Measurements from ENCODE around the gene C17orf114.

The C17orf114 gene

DNA sequence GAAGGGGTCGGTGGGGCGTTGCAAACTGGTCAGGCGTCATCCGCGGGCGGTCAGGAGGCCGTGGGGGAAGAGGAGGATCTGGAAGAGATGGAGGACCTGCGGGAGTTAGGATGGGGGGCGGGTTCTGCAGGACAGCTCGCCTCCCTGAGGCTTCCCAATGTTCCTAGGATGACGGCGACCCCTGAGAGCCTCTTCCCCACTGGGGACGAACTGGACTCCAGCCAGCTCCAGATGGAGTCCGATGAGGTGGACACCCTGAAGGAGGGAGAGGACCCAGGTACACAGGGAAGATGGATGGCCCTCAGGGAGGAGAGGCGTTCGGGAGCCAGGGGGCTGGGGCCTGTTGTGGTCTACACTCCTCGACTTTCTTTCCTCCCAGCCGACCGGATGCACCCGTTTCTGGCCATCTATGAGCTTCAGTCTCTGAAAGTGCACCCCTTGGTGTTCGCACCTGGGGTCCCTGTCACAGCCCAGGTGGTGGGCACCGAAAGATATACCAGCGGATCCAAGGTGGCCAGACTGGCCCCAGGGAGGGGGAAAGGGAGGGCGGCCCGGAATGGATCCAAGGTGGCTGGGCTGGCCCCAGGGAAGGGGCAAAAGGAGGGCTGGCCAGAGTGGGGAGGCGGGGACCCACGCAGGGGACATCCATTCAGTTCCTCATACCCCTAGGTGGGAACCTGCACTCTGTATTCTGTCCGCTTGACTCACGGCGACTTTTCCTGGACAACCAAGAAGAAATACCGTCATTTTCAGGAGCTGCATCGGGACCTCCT is 5.7 kb upstream of the C17orf114 start:
- BruUV-seq (replicated peaks) = no TSS peak
- ChIA-PET CTCF (no interaction called here), POLR2A (ENCODE audit: low non-redundant PET) (no interaction called here)
- intact Hi-C loops (cut with micrococcal nuclease; ENCODE audit: unreplicated experiment) = no loop called here
- Histone ChIP-seq H3K9me3 (ENCODE audit: low read depth, low read length, poor library complexity, severe bottlenecking) (no peaks in the 10 kb centered on the region), H3K27me3 (replicated peaks; ENCODE audit: insufficient read depth, low read depth, low read length, poor library complexity) (no peaks in the 10 kb centered on the region), H3K4me1 (ENCODE audit: insufficient read depth, low read length, poor library complexity, severe bottlenecking) (peaks cover 4% of the 10 kb centered on the region), H3K36me3 (ENCODE audit: insufficient read depth, low read length, poor library complexity, severe bottlenecking) (no peaks in the 10 kb centered on the region), H3K4me3 (ENCODE audit: low read depth, low read length, poor library complexity, severe bottlenecking) (peak overlapping the region; percentile 74), H3K27ac (ENCODE audit: low read depth, low read length, poor library complexity, severe bottlenecking) (no peak overlapping the region)
- TF ChIP-seq CTCF (conservative IDR thresholded peaks at IDR 0.05; ENCODE audit: low read depth, low read length) (no peak), EZH2 (IDR thresholded peaks at IDR 0.05; ENCODE audit: borderline replicate concordance, low read depth, low read length, poor library complexity, severe bottlenecking) (no peak)
- DNase-seq (ENCODE audit: low spot score) = no peak

GRCh38 chr17:4806777-4807604 is 4.9 kb upstream of the C17orf114 start, which contains the start of gene PLD2:
PLD2 (plus strand) TSS chr17:4807152; CDS start chr17:4807773, 621 bp downstream.
- Histone ChIP-seq H3K4me1 (ENCODE audit: insufficient read depth, low read length, poor library complexity, severe bottlenecking) (peaks cover 4% of the 10 kb centered on the region), H3K36me3 (ENCODE audit: insufficient read depth, low read length, poor library complexity, severe bottlenecking) (no peaks in the 10 kb centered on the region), H3K9me3 (ENCODE audit: low read depth, low read length, poor library complexity, severe bottlenecking) (no peaks in the 10 kb centered on the region), H3K4me3 (ENCODE audit: low read depth, low read length, poor library complexity, severe bottlenecking) (peak within 1 kb of the TSS; percentile 74), H3K27ac (ENCODE audit: low read depth, low read length, poor library complexity, severe bottlenecking) (peak within 1 kb of the TSS; percentile 68), H3K27me3 (replicated peaks; ENCODE audit: insufficient read depth, low read depth, low read length, poor library complexity) (no peaks in the 10 kb centered on the region)
- intact Hi-C loops (cut with micrococcal nuclease; ENCODE audit: unreplicated experiment) = no loop called here
- BruUV-seq (replicated peaks) = no TSS peak
- POLR2A ChIA-PET (ENCODE audit: low non-redundant PET) = no interaction called here
- peak; percentile 89 for DNase-seq (ENCODE audit: low spot score)
- TF ChIP-seq CTCF (conservative IDR thresholded peaks at IDR 0.05; ENCODE audit: low read depth, low read length) (no peak), EZH2 (IDR thresholded peaks at IDR 0.05; ENCODE audit: borderline replicate concordance, low read depth, low read length, poor library complexity, severe bottlenecking) (no peak)
- CTCF ChIA-PET = no interaction called here

DNA sequence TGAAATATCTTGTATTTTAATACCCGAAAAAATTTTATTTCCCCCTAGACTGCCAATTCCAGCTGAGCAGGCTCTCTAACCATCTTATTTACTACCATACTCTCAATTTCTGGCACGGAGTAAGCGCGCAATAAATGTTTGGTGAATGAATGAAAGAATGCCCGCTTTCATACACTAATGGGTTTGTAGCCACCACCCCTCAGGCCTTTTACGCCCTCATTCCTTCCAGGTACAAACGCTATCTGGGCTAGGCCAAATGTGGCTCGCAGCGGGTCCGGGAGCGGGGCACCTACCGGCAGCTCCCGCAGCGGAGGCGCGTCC is 4.3 kb upstream of the C17orf114 start:
- H3K36me3 ChIP-seq (ENCODE audit: insufficient read depth, low read length, poor library complexity, severe bottlenecking) = no peaks in the 10 kb centered on the region
- POLR2A ChIA-PET (ENCODE audit: low non-redundant PET) = no interaction called here
- no TSS peak for BruUV-seq (replicated peaks)
- no peak for TF ChIP-seq EZH2 (IDR thresholded peaks at IDR 0.05; ENCODE audit: borderline replicate concordance, low read depth, low read length, poor library complexity, severe bottlenecking)
- no peak for TF ChIP-seq CTCF (conservative IDR thresholded peaks at IDR 0.05; ENCODE audit: low read depth, low read length)
- H3K4me3 ChIP-seq (ENCODE audit: low read depth, low read length, poor library complexity, severe bottlenecking) = peak overlapping the region; percentile 74
- H3K27me3 ChIP-seq (replicated peaks; ENCODE audit: insufficient read depth, low read depth, low read length, poor library complexity) = no peaks in the 10 kb centered on the region
- DNase-seq (ENCODE audit: low spot score) = peak; percentile 26
- peaks cover 4% of the 10 kb centered on the region for H3K4me1 ChIP-seq (ENCODE audit: insufficient read depth, low read length, poor library complexity, severe bottlenecking)
- H3K27ac ChIP-seq (ENCODE audit: low read depth, low read length, poor library complexity, severe bottlenecking) = no peak overlapping the region
- CTCF ChIA-PET = no interaction called here
- H3K9me3 ChIP-seq (ENCODE audit: low read depth, low read length, poor library complexity, severe bottlenecking) = no peaks in the 10 kb centered on the region
- intact Hi-C loops (cut with micrococcal nuclease; ENCODE audit: unreplicated experiment) = no loop called here

All from A673 (cell line).